Fibroblast of peridontal ligament (primary cell): ENCODE measurements around the gene ACIN1.

ENCODE experiments used
- DNase-seq: peaks from one replicate; pipeline ENCODE4 v3.0.0-alpha.2; 2010; ENCODE audit errors: extremely low read depth

ACIN1 gene

DNA sequence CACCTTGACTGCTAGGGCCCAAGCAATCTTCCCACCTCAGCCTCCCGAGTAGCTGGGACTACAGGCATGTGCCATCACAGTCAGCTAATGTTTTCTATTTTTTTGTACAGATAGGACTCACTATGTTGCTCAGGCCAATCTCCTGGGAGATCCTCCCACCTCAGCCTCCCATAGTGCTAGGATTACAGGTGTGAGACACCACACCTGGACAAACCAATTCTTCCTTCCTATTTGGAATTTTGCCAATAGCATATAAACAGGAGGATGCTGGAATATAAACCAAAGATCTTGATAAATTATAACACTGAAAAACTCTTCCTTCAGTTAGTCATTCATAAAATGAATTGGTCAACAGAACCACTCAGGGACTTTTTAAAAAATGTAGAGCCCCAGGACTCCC is 8.4 kb downstream of the ACIN1 start:
- no peak for DNase-seq

DNA sequence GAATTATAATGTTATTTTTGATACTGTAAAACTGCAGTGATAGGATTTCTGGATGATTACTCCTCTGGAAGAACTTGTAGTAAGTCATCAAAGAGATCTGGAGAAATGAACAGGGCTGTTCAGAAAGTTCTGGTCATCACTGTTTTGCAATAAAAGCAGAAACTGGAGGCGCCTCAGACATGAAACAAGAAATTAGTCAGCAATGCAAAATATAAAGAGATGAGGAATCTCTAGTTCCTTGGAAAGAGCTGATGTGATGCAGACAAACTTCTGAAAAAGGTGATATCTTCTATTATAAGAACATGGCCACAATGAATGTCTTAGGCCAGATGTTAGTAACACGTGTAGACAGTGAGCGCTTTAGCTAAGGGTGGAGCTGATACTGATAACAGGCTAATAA is 9.5 kb downstream of the ACIN1 start:
- peak; percentile 47 for DNase-seq

DNA sequence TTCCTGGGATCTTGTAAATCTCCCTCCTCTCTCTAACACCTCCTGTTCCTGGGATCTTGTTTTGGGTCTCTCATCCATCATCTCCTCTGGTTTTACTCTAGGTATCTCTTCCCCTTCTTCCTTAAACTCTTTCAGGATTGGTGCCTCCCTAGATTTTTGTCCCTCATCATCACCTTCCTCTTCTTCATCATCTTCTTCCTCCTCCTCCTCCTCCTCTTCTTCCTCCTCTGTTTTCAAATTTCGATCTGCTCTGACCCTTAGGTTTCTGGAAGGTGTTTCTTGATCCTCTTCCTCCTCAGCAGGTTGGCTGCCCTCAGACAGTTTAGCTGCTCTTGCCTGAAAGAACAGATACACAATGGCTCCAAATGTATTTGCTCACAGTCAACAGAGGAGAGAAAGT is 14.5 kb downstream of the ACIN1 start:
- DNase-seq, result no peak

DNA sequence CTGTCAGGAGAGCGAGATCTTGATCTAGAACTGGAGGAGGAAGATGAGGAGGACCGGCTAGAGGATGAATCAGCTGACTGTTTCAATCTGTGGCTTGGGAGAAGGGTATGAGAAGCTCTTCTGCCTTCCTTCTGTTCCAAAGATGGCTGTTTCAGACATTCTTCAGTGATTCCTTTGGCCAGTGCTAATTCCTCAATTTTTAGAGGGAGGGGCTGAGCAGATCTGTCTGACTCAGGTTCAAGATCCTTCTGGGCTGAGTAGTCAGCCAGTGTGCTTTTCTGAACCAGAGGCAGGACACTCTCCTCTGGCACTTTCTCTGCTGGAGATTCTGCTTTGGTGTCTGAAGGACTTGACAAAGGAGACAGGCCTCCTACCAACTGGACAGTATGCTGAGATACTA is 15.2 kb downstream of the ACIN1 start:
- DNase-seq, result peak; percentile 29

DNA sequence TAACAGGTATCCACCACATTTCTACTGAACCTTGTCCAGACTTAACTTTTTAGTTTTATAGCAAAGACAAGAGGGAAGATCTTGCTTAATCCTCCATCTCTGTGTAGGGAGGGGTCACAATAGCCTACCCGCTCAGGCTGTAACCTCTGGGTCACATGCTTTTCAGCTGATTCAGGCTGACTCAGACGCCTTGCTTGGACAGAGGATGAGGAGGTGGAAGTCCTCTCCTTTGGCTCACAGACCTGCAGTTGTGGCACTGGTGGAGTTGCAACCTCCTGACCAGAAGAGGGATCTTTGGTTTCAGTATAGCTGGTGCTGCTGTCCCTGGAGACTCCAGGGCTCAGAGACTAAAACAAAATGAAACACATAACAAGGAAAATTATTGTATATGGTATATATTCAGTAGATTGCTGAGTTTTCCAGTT is 16.2 kb downstream of the ACIN1 start:
- peak; percentile 97 for DNase-seq

DNA sequence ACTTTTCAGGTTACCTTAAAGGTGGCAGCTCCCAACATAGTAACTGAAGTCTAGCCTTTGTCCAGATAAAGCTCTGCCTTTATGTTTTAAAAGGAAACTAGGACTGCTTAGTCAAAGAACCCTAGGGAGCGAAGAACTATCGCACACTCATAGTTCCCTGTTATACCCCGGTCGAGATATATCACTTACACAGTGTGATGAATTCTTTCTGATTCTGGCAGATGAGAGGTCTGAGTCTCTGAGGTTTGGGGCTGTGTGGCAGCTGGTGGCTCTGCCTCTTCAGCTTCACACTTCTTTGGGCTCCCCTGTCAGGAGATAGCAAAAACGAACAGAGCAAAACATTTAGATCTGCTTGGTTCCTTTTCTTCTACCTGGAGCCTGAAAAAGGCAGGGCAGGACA is 17.0 kb downstream of the ACIN1 start:
- DNase-seq, result peak; percentile 36

DNA sequence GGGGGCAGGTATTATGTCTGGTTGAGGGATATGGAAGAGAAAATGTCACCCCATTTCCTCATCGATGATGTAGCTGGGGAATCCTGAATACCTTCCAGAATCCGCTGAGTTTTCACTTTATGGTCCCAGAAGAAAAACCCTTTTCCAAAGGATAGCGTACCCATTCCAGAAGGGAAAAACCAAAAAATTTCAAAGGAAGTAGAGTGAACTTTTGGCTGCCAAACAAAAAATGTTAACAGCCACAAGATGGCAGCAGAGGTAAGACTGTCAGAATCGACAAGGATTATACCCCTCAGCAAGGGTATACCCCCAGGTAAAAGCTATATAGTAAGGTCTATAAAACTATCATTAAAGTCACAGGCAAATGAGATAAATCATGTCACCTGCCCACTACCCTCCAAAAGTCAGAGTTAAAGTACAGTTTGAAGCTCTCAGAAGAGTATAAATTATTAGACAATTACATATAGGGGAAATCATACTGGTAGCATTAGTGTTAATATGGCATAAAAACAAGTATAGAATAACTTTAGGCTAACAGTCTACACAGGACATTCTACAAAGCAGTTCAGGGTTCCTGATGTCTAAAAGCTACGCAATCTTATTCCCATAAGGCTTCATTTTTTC is 18.0 kb downstream of the ACIN1 start:
- peak; percentile 64 for DNase-seq

DNA sequence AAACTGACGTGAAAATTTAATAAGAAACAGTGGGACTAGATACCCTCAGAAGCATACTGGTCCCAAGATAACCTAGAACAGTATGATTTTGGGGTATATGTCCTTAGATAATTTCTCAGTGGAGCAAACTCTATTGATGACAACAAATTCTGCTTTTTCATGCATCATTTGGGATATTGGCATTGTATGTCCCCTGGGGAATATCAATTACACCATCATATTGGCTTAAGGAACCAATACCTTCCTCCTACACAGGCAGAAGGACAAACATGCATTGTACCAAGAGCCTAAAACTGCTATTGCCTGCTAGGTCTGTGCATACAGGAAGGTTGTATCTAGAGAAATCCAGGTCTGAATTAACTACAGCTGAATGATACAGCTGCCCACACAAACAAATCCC is 20.0 kb downstream of the ACIN1 start:
- no peak for DNase-seq

DNA sequence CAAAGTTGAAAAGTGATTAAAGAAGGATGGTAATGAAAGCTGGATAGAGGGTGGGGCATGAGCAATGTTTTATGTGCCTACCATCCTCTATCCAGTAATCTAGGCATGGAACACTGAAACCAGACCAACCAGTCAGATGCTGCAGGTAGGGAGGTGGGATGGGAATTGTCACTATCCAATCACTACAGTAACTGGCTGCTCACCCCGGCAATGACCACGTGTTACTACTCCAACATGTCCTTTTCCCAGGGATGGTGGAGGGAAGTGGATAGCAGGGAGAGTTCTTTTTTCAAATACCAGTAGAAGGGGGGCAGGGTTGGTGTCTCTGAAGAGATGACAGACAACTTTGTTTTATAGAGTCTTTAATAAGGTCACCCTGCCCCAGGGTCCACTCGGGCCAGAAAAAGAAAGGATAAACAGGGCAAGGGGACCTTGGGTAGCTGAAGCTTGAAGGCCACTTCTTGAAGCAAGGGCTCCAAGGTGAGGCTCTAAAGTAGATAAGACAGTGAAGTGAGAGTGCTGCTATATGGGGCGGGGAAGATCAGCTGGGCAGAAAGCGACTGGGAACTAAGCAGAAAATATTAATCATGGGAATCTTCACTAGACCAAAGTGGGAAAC is 22.9 kb downstream of the ACIN1 start:
- DNase-seq, result no peak

DNA sequence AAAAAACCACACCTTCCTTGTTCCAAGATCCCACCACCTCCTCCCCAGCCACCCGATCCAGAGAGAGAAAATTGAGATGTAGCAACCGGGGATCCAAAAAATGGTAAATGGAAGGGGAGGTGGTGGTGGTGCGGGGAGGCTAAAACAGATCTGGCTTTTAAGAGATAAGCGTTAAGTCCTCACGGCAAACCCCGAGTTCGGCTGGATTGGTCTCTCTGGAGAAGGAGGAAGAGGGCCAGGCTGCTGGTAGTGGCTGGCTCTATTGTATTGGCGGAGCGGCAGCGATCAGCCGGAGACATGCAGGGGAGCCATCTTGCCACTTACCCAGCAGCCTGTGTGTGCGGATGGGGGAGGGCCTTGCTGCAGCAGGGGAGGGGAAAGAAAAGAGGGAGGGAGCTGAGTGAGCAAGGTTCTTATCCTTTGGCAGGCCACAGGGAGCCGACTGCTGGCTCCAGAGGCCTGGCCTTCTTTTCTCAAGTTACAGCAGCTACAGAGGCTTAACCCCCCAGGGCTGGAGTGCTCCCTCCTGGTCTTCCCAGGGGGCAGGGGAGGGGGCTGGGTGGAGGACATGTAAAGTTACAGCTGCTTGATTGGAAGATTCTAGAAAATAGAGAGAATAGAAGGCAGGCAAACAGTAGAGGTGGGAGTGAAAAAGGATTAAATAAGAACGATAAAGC is 23.6 kb downstream of the ACIN1 start:
- DNase-seq, result peak; percentile 92

DNA sequence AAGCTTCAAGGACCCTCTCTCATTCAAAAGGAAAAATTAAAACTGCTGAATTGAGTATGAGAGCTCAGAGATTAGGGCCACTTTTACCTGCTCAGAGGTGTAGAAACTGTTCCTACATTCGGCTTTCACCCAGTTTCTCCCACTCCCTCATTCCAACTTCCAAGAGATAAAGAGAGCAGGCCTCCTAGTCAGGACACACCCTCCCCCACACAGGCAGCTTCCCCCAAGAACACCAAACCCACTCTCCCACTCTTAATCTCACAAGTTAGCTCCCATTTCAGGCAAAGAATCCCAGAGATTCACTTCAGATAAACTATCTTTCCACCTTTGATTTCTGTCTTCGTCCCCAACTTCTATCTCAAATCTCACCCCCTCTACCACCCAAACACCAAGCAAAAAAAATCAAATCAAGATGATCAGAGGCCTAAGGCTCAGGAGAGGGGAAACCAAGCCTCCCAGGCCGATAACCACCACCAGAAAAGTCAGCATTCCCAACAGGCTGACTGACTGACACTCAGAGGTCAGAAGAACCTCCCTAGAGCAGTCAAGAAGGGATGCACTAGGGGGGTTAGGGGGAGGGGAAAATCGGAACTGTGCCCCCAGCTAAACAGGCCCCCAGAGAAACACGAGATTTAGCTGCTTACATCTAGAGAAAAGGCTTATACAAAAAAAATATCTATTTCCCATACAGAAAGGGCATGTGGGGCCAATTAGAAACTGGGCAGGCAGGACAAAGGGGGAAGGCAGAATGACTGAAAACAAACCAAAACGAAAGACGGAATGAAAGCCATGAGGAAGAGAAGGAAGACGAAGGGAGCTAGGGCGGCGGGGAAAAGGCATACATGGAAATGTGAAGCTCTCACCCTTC is 24.4 kb downstream of the ACIN1 start:
- peak; percentile 50 for DNase-seq

DNA sequence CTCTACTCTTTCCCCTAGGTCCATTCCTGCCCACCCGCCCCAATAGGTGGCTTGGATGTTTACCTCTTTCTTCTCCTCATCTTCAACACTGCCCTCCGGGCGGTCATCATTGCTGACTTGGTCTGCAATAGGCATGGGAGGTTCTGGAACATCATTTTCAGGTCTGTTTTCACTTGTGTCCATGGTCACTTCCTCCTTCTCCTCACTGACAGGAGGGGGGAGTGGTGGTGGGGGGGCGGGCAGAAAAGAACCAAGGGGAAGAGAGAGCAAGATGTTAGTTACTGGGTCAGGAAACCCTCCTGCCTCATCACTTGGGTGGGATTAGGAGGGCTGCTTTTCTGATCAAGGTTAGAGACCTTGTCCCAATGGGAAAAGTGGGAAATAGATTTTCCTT is 25.5 kb downstream of the ACIN1 start:
- no peak for DNase-seq

DNA sequence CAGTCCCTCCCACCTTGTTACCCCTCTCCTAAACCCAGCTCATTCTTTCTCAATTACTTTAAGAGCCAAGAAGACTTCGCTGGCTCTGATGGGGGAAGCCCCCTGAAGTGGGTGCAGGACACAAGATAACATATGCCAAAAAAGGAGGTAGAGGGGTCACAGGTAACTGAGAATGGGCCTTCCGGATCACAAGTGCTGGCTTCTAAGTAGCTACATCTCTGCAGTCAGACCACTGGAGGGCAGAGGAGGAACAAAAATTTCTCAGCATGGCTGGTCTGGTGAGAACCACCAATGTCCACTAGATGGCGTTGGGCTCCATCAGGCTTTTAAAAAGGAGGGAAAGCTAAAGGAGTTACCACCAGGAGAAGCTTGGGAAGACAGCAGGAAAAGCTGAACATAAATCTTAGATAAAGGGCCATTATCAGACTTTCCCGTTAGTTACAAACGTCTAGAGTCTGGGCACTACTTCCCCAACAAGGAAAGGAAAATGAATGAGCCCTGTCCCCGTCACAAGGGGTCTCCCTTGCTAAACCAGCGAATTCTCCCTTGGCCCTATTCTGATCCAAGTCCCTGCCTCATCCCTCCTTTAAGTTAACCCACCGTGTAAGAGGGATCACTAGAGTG is 26.0 kb downstream of the ACIN1 start:
- DNase-seq, result peak; percentile 97

DNA sequence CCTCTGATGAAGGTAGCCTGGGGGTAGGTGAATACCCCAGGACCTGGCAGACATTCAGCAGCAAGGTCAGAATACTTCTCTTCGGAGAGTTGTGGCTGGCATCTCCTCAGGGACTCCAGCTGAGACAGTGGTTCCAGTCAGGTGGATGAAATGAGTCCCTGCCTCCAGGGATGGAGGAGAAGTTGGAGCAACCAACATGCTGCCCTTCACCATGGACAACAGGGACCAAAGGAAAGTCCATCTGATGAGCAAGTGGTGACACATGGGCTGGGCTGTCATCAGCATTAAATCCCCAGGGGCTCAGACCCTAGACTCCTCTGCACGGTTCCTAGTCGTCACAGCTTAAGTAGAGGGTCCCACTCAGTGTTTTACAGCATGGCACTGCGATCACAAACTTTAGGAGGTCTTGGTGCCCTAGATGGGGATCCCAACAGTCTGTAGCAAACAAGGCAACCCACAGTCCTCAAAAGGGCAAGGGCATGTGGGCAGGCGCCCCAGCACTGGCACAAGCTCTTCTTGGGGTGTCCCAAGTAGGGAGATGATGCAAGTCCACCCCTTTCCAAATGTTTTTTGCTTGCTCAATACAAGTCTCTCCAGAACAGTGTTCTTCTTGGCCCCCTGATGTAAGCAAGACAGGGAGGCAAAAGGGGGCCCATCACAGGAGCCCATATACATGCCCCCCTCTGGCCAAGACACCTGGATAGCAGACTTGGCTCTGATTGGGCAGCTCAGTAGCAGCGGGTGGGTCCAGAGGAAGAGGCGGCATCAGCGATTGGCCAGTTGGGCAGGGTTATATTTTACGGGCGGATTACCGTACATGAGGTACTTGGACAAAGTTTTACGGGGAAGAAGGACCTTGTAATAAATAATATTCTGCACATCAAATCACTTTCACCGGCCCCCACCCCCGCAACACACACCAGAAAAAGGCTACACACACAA is 26.8 kb downstream of the ACIN1 start:
- no peak for DNase-seq

DNA sequence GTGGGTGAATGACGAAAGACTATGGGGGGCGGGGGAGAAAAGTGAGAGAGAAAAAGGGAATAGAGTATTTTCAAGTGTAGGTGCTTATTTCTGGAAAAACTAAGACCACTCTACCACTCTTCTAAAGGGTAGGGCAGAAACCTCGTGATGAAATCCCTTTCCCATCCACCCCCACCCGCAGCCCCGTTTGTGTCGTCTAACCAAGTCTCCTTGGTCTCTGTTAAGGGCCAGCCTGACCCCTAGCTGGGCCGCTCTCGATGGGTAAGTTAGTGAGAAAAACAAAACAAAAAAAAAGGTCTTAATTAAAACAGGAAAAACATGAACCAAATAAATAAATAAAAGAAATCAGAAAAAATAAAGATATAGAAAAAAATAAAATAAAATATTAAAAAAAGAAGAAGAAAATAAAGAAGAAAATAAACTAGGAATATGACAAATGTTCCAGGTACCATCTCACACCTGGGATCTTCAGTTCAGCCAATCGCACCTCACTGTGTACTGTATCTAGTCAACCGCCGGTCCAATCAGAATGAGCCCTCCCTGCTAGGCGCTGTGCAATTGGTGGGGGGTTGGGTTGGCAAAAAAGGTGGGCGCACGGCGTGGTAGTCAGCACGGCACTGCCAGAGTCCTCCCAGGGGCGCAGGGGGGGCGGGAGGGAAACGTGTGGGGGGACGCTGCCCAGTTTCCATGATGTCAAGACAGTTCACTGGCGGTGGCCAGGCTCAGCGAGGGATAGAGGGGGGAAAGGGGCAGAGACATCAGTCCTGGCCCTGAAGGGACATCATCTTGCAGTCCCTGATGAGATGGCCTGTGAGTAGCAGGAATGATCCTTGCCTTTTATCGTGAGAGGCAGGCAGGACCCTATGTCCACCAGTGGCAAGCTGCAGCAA is 27.8 kb downstream of the ACIN1 start:
- DNase-seq, result no peak

DNA sequence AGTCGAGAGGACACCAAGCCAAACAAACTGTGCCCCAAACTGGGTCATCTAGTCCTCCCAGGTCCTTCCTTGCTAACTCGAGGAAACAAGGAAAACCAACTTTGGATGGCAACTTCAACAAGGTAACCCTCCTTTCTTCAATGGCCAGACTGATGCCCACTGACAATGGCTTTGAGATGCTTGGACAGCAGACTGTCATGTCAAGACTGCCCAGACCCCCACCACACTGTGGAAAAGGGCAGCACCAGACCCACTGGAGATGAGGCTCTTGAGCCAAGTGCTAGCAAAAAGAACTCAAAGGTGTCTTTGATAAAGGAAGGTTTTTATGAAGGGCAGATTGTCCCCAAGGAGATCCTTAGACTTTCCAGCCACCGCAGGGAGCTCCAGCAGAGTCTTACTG is 28.6 kb downstream of the ACIN1 start:
- DNase-seq, result no peak

DNA sequence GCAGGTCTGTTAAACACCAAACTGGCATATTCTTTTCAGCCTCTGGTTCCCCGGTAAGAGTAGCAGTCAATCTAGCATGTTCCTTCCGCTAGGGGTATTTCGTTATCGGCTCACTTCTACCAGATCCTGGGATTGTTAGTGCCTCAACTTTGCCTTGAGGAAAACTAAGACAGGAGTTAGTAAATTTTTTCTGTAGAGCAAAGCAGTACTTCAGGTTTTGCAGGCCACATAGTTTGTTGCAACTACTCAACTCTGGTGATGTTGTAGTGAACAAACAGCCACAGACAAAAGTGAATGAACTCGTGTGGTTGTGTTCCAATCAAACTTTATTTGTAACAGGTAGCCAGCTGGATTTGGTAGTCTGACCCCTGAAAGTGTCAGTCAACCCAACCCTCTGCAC is 31.3 kb downstream of the ACIN1 start:
- no peak for DNase-seq

DNA sequence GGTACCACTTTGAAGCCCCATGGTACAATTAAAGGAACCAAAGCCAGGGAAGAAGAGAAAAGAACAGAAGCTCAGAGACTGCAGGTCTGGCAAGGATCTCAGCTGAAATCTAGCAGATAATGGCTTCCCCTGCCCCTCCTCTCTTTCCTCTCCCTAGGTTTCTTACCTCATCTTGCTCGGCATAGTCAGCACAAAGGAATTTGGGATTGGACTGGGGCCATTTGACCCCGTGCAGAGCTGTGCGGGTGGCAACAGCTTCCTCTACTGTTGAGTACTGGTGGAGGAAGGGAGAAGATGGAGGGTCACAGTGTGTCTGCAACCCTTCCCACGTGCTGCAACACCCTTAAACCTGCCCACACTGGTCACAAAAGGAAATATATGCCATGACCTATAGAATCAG is 32.9 kb downstream of the ACIN1 start:
- peak; percentile 88 for DNase-seq

DNA sequence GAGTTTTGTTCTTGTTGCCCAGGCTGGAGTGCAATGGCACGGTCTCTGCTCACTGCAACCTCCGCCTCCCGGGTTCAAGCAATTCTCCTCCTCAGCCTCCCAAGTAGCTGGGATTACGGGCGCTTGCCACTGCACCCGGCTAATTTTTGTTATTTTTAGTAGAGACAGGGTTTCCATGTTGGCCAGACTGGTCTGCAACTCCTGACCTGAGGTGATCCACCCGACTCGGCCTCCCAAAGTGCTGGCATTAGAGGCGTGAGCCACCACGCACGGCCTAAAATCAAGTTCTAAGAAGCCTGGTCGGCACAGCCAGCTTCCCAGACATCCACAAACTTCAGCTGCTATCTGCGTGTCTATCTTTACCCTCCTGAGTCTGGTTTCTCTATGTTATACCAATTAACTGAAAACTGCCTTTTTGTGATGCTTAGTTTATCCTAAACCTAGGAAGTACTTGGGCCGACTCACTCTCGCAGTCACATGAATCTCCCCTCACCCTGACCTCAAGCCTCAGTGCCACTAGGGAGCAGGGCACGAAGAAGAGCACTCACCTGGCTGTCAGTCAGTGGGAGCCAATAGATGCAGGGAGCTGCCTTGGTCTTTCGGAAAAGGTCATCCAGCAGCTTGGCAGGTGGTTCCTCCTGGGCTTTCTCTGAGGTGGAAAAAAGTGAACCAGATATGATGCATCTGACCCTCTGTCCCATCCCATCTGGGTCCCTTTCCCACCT is 34.2 kb downstream of the ACIN1 start:
- no peak for DNase-seq
